Retinal pigment epithelial cell (primary cell): ENCODE results near the gene EAF1.

ENCODE experiments used
- DNase-seq: peaks from one replicate; pipeline ENCODE4 v3.0.0-alpha.2; 2010; ENCODE audit warnings: low read depth
- H3K4me3 ChIP-seq: 2 replicates; pipeline ENCODE4 v1.5.1; 2011; ENCODE audit warnings: mild to moderate bottlenecking, low read length, control low read depth, moderate library complexity
- TF ChIP-seq, protein P1 (sequence below): conservative IDR thresholded peaks from 2 replicates; pipeline ENCODE4 v1.5.1; 2011; ENCODE audit warnings: low read depth, low read length, control low read depth, inconsistent platforms

EAF1 gene

DNA sequence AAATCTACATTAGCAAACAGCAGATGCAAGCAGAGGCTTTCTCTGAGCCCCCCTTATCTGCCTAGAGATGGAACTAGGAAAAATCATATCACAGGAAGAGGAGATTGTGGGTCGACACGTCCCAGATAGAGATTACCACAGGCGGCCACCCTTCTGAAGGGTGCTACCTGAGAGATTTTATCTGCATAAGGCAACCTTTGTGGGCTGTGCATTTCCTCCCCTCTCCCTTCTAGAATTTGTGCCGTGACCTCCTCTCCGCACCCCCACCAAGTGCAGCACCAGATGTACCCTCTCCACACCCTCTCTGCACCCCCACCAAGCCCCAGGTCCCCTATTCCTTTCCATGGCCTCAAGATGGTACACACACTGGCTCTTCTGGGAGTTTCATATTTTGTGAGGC is 27.4 kb upstream of the EAF1 start:
- TF ChIP-seq, protein P1, sequence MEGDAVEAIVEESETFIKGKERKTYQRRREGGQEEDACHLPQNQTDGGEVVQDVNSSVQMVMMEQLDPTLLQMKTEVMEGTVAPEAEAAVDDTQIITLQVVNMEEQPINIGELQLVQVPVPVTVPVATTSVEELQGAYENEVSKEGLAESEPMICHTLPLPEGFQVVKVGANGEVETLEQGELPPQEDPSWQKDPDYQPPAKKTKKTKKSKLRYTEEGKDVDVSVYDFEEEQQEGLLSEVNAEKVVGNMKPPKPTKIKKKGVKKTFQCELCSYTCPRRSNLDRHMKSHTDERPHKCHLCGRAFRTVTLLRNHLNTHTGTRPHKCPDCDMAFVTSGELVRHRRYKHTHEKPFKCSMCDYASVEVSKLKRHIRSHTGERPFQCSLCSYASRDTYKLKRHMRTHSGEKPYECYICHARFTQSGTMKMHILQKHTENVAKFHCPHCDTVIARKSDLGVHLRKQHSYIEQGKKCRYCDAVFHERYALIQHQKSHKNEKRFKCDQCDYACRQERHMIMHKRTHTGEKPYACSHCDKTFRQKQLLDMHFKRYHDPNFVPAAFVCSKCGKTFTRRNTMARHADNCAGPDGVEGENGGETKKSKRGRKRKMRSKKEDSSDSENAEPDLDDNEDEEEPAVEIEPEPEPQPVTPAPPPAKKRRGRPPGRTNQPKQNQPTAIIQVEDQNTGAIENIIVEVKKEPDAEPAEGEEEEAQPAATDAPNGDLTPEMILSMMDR, result no peak
- DNase-seq, result no peak
- no peak overlapping the region for H3K4me3 ChIP-seq

DNA sequence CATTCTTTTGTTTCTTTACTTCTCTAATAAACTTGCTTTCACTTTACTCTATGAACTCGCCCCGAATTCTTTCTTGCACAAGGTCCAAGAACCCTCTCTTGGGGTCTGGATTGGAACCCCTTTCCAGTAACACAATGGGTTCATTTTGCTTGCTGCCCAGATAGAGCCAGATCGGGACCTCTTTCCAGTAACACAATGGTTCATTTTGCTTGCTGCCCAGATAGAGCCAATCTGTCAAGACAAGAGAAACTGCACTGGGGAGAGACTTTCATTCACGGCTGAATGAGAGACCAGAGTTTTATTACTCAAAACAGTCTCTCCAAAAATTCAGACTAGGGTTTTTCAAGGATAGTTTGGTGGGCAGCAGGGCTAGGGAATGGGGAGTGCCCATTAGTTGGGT is 25.5 kb upstream of the EAF1 start:
- no peak overlapping the region for H3K4me3 ChIP-seq
- TF ChIP-seq, protein P1, result no peak
- no peak for DNase-seq

DNA sequence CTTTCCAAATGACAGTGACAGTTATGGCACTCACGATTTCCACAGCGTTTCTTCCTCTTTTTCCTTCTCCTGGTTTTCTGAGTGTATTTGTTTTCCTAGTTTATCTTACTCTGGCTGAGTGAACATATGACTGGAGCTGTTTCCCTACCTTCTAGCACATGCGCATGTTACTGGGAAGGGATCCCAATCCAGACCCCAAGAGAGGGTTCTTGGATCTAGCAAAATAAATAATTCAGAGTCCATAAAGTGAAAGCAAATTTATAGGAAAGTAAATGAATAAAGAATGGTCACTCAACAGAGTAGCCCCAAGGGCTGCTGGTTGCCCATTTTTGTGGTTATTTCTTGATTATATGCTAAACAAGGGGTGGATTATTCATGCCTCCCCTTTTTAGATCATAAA is 23.9 kb upstream of the EAF1 start:
- no peak for DNase-seq
- TF ChIP-seq, protein P1, result no peak
- H3K4me3 ChIP-seq, result no peak overlapping the region

DNA sequence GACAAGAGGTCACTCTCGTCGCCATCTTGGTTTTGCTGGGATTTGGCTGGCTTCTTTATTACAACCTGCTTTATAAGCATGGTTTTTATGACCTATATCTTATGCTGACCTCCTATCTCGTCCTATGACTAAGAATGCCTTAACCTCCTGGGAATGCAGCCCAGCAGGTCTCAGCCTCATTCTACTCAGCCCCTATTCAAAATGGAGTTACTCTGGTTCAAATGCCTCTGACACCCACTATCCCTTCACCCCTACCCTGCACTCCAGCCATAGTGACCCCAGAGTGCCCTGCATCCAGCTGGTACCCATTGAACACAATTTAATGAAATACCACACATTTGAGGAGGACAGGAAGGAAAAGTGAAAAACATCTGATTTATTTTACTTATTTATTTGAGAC is 23.4 kb upstream of the EAF1 start:
- DNase-seq, result no peak
- TF ChIP-seq, protein P1, result no peak
- no peak overlapping the region for H3K4me3 ChIP-seq

- TF ChIP-seq, protein P1, result no peak
- no peak overlapping the region for H3K4me3 ChIP-seq
- DNase-seq, result no peak
These were observed 22.6 kb upstream of the EAF1 start for GRCh38 chr3:15404767-15405166.

GRCh38 chr3:15405448-15406050 is 21.8 kb upstream of the EAF1 start:
- no peak overlapping the region for H3K4me3 ChIP-seq
- DNase-seq, result peak; percentile 23
- TF ChIP-seq, protein P1, result peak; percentile 65

DNA sequence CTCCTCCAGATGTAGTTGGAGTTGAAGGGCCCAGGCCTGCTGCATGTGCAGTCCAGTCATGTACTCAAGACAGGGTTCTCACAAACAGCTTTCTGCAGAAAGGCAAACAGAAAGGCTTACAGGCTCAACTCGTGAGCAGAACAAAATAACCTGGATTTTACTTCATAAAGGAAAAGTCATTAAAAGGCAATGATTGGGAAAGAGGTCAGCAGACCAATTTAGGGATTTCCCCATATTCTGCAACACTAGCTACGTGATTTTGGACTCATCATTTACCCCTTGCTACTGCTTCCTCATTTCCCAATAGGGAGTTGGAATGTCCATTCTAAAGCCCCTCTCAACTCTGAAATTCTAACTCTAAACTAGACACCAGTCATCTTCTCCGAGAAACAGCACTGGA is 18.2 kb upstream of the EAF1 start:
- no peak overlapping the region for H3K4me3 ChIP-seq
- no peak for DNase-seq
- TF ChIP-seq, protein P1, result no peak
